SK-MEL-5 (cell line): Measurements from ENCODE around the gene C21orf91. TPM values are rescaled to one million over a fixed set of nuclear protein-coding genes. Genes with fewer than 3 reads are reported as not detected.
A peak's percentile ranks its signal among the peaks of the same experiment; 100 is the strongest.

Source experiments
- DNase-seq: peaks from one replicate; pipeline ENCODE4 v3.0.0-alpha.2; 2016; ENCODE audit warnings: low read depth, low spot score
- in situ Hi-C: cut with HindIII; loops from 2 replicates; pipeline ENCODE4 v1.10.0; 2016; ENCODE audit warnings: low sequenced_read_pairs, high pct_unique_total_duplicates, low pct_unique_long_range_greater_than_20kb
- polyA plus RNA-seq, 2 experiments: library from polyadenylated mRNA; depleted of rRNA; stranded (reverse); fragments of >200 nt; gene quantifications; 2 replicates each; pipeline ENCODE4 v1.2.3, GENCODE V29; 2015
- total RNA-seq: library from RNA; depleted of rRNA; stranded (reverse); fragments of >200 nt; shearing (Covaris generic); gene quantifications from 2 replicates; pipeline ENCODE4 v1.2.3, GENCODE V29; 2014; rRNA removed

C21orf91 gene
- 37.7 and 40.5 TPM in 2 replicates for total RNA-seq
- 16.5 and 22.3 TPM in 2 replicates for polyA plus RNA-seq (2015; cell fraction: cytosol; rRNA removed)
- polyA plus RNA-seq (2015; cell fraction: nucleus; rRNA removed): 37.4 and 49.4 TPM in 2 replicates

DNA sequence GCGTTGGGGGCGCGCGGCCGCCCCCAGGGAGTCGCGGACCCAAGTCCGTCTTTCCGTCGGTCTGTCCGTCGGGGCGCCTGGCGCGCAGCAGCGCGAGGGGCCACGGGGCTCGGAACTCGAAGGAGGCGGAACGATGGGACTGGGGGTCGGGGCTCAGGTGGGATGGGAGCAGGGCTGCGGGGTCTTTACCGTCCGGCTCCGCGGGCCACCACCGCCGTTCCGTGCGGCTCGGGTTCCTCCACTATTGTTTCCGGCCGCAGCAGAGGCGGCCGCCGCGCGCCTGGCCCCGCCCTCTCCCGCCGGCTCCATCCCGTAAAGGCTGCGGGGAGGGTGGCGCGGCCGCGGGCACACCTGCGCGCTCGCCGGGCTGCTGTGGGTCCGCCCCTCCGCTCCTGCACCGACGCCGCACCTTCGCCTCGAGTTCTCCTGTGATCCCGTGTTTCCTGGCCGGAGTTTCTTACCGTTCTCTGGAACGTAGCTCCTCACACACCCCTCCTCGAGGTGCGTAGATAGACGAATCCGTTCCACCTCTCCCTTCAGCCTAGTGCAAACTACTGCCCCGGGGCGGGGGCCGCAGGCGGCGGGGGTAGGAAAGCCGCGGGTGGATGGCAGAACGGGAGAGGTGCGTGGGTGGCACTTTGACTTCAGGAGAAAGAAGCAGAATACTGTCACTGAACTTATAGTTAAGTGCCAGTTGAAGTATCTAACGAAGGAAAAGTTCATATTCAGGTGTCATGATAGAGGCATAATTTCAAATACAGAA, at the start of gene C21orf91:
C21orf91 (minus strand) TSS at position 243 of the 763 bp plus-strand sequence. CDS start 1,038 bp downstream, outside the sequence.
- peak; percentile 86 for DNase-seq
- in situ Hi-C loops: no loop called here

DNA sequence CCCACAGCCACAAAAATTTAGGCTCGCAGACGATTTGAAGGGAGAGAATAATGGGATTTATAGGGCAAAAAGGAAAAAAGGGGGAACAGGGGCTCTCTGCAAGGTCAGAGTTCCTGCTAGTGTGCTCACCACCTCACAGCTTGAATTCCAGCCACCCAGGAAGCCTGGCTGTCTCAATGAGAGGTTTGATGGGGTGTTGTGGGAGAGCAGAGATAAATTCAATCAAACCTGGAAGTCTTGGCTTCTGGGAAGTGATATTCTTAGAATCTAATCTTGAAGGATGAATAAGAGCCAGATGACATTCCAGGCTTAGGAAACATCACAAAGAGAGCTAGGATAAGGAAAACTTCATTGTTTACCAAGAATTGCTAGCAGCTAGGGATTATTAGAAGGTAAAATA, 47.4 kb upstream of the C21orf91 start:
- no peak for DNase-seq
- in situ Hi-C loops: no loop called here

GRCh38 chr21:17859661-17860060, 40.5 kb upstream of the C21orf91 start:
- in situ Hi-C loops: no loop called here
- DNase-seq: no peak

GRCh38 chr21:17858747-17859146, 39.6 kb upstream of the C21orf91 start:
- DNase-seq: no peak
- in situ Hi-C loops: no loop called here

GRCh38 chr21:17854745-17855144, 35.6 kb upstream of the C21orf91 start:
- in situ Hi-C loops: no loop called here
- no peak for DNase-seq

DNA sequence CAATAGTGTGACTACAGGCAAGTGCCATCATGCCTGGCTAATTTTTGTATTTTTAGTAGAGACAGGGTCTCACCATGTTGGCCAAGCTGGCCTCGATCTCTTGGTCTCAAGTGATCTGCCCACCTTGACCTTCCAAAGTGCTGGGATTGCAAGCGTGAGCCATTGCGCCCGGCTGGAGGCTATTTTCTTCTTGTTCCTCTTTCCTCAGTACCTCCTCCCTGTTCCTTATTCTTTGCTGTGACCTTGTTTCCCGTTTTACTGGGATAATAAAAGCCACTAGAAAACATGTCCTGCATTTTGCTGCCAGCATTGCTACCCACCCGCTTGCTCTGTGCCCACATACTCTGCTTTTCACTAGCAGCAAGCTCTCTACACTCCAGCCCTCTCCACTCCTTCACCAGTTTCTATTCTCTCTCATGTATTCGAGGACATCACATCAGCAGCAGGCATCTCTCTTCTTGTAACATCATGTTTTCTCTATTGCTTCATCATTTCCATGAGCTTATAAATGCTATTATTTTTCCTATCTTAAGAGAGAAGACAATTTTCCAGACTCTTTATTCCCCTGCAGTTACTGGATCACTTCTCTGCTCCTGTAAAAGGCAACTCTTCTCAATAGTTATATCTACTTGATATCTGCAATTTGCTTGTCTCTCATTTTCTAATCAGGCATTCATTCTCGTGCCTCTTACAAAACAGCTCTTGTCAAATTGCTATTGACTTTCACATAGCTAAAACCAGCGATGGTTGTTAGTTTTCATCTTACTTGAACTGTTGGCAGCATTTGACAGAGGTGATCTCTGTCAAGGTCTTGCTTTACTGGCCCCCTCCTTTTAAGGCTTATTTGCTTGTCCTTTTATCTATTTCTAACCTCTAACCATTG, 34.5 kb upstream of the C21orf91 start:
- in situ Hi-C loops: no loop called here
- no peak for DNase-seq

DNA sequence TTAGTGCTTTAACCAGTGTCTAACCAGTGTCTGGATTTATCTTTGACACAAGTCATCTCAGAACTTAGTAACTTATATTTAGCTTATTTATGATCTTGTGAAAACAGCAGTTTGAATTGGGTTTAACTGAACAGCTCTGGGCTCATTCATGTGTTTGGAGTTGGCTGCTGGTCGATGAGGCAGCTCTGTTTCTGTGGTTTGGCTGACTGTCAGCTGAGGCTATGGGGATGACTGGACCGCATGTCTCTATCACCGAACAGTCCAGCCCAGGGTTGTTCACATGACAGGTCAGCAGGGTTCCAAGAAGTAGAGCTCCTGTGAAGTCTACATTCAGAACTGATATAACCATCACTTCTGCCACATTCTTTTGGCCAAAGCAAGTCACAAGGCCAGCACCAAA, 29.1 kb upstream of the C21orf91 start:
- peak; percentile 99 for DNase-seq
- in situ Hi-C loops: no loop called here

- no peak for DNase-seq
- in situ Hi-C loops: no loop called here
Measured at GRCh38 chr21:17841103-17841502, 21.9 kb upstream of the C21orf91 start.

DNA sequence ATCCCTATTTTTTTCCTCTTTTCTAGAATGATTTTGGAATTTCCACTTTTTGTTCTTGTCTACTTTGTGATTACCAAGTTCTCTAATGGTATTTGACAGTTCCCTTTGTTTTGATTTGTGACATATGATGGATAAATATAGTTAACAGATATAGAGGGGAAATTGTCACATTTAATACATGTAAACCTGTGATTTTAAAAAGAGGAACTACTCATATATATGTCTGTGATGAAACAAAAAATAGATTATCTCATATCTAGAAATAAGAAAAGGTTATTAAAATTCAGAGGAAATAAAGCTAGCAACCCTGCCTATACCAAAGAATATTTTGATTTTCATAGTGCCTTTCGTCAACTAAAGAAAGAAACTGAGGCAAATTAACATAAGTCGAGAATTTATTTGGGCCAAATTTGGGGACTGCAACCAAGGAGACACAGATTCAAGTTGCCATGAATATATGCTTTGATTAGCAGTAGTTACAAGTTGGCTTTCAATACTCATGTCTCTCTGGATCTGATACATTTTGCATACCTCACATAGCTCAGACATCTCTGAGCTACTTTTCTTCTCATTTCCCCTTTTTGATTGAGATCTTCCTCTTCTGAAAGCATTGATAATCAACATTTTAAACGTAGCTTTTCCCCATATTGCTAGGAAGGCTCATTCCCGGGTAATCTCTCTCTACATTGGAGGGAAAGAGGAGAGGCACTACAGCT, 15.6 kb upstream of the C21orf91 start:
- no peak for DNase-seq
- in situ Hi-C loops: no loop called here

DNA sequence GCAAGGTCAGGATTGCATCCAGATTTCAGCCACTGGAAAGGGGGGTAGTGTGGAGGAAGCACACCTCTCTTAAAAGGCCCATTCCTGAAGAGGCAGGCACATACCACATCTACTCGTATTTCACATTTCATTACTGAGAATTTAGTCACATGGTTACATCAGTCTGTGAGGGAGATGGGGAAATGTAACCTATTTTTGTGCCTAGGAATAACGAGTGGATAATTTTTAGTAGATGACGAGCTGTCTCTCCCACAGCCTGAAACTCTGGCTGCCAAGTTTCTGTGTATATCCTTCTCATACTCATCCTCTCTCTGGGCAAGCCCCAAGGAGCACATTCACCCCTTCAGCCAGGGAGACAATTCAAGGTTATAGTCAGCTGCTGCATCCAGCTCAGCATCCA, 10.3 kb upstream of the C21orf91 start:
- in situ Hi-C loops: no loop called here
- DNase-seq: no peak

DNA sequence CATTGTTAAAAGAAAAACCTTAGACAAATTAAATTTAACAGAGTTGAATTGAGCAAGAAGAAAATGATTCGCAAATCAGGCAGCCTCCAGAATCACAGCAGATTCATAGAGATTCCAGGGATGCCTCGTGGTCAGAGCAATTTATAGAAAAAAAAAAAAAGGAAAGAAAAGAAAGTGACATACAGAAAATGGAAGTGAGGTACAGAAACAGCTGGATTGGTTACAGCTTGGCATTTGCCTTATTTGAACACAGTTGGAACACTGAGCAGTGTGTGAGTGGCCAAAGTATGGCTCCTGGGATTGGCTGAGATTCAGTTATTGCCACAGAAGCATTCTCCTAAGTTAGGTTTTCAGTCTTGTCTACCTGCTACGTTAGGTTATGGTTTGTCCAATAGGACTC, 9.1 kb upstream of the C21orf91 start:
- peak; percentile 57 for DNase-seq

GRCh38 chr21:17823846-17824245, 4.7 kb upstream of the C21orf91 start:
- in situ Hi-C loops: no loop called here
- no peak for DNase-seq

More for the DNA sequence above, 9.1 kb upstream of the C21orf91 start:
- in situ Hi-C loops: no loop called here

DNA sequence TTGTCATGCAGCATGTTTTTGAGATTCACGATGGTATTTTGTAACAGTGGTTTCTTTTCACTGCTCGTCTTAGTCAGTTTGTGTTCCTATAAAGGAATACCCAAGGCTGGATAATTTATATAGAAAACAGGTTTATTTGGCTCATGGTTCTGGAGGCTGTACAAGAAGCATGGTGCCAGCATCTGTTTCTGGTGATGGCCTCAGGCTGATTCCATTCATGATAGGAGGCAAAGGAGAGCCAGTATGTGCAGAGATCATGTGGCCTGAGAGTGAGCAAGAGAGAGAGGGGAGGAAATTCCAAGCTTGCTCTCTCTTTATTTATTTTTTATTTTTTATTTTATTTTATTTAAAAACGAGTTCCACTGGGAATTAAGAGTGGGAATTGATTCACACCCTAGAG, 2.0 kb upstream of the C21orf91 start:
- no peak for DNase-seq
- in situ Hi-C loops: no loop called here

- peak; percentile 31 for DNase-seq
- in situ Hi-C loops: no loop called here
Measured at GRCh38 chr21:17819877-17820229, 697 bp upstream of the C21orf91 start.

GRCh38 chr21:17818186-17819113, 706 bp downstream of the C21orf91 start:
- no peak for DNase-seq
- in situ Hi-C loops: no loop called here

GRCh38 chr21:17813353-17813752, 5.8 kb downstream of the C21orf91 start:
- in situ Hi-C loops: no loop called here
- no peak for DNase-seq

- no peak for DNase-seq
- in situ Hi-C loops: no loop called here
Measured at GRCh38 chr21:17805966-17806365, 13.2 kb downstream of the C21orf91 start.
